A549 treated with DMSO at 1 μM for 4 hours (cell line): ENCODE results near the gene TSPY9. TPM values are rescaled to one million over a fixed set of nuclear protein-coding genes. Genes with fewer than 3 reads are reported as not detected.

ENCODE experiments used
- total RNA-seq: library from RNA; stranded (reverse); fragments of 200-300 nt; extraction: Qiagen RNA extraction; gene quantifications from 5 replicates; pipeline ENCODE4 v1.2.3, GENCODE V29; 2022; ENCODE audit warnings: low read depth

TSPY9 gene, protein sequence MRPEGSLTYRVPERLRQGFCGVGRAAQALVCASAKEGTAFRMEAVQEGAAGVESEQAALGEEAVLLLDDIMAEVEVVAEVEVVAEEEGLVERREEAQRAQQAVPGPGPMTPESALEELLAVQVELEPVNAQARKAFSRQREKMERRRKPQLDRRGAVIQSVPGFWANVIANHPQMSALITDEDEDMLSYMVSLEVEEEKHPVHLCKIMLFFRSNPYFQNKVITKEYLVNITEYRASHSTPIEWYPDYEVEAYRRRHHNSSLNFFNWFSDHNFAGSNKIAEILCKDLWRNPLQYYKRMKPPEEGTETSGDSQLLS
- not detected in 5 replicates for total RNA-seq

DNA sequence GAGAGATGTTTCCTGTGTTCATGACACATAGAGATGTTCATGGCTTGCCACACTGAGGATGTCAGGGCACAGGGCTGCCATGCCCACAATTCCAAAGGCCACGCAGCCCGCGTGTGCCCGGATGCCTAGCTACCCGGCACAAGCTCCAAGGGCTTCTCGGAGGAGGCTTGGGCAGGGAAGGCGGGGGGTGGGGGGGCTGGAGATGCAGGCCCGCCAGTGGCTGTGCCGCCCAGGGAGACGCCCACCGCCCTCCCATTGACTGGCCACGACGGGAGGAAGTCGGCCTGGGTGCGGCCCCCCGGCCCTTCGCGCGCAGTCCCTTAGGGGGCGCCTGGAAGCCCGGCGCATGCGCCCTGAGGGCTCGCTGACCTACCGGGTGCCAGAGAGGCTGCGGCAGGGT, at the start of gene TSPY9:
Gene TSPY9 (plus strand): TSS at position 301 of the 400 bp plus-strand sequence. CDS start 46 bp downstream, at position 347.

DNA sequence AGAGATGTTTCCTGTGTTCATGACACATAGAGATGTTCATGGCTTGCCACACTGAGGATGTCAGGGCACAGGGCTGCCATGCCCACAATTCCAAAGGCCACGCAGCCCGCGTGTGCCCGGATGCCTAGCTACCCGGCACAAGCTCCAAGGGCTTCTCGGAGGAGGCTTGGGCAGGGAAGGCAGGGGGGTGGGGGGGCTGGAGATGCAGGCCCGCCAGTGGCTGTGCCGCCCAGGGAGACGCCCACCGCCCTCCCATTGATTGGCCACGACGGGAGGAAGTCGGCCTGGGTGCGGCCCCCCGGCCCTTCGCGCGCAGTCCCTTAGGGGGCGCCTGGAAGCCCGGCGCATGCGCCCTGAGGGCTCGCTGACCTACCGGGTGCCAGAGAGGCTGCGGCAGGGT, 20.4 kb upstream of the TSPY9 start, which contains the start of gene TSPY1:
Gene TSPY1 (plus strand): TSS at position 301 of the 400 bp plus-strand sequence. CDS start 46 bp downstream, at position 347.

DNA sequence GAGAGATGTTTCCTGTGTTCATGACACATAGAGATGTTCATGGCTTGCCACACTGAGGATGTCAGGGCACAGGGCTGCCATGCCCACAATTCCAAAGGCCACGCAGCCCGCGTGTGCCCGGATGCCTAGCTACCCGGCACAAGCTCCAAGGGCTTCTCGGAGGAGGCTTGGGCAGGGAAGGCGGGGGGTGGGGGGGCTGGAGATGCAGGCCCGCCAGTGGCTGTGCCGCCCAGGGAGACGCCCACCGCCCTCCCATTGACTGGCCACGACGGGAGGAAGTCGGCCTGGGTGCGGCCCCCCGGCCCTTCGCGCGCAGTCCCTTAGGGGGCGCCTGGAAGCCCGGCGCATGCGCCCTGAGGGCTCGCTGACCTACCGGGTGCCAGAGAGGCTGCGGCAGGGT, 40.5 kb downstream of the TSPY9 start, which contains the start of gene TSPY10:
Gene TSPY10 (plus strand): TSS at position 301 of the 400 bp plus-strand sequence. CDS start 46 bp downstream, at position 347.

Other genes starting within 250 kb of the TSPY9 start
- not detected in 5 replicates for gene TSPY4, start 149.8 kb upstream of the TSPY9 start, total RNA-seq
- gene TSPY8, start 129.5 kb upstream of the TSPY9 start, total RNA-seq: not detected in 5 replicates
- not detected in 5 replicates for gene TSPY3, start 88.8 kb upstream of the TSPY9 start, total RNA-seq
- gene TSPY1, start 20.3 kb upstream of the TSPY9 start, total RNA-seq: not detected in 5 replicates
- not detected in 5 replicates for gene TSPY10, start 40.6 kb downstream of the TSPY9 start, total RNA-seq